Measurements from ENCODE around the gene GNB1L. TPM values are rescaled to one million over a fixed set of nuclear protein-coding genes. Genes with fewer than 3 reads are reported as not detected.

The GNB1L gene
- total RNA-seq, 1 donor from 2014 or later = 6.1 TPM

- H3K4me1 Mint-ChIP-seq (ENCODE audit: unreplicated experiment) = peaks cover 18% of the 10 kb centered on the region
- no peak overlapping the region for H3K4me3 Mint-ChIP-seq (ENCODE audit: unreplicated experiment)
- no peak overlapping the region for H3K27ac Mint-ChIP-seq (ENCODE audit: unreplicated experiment)
- DNase-seq (ENCODE audit: extremely low spot score, unreplicated experiment) = peak; percentile 81
- peaks cover 2% of the 10 kb centered on the region for H3K36me3 Mint-ChIP-seq (ENCODE audit: unreplicated experiment)
- no peaks in the 10 kb centered on the region for H3K27me3 Mint-ChIP-seq (ENCODE audit: unreplicated experiment)
- no peak for TF ChIP-seq CTCF (IDR thresholded peaks at IDR 0.05)
- H3K9me3 Mint-ChIP-seq (ENCODE audit: unreplicated experiment) = no peaks in the 10 kb centered on the region
Observed at GRCh38 chr22:19811811-19812771, 42.6 kb downstream of the GNB1L start.

DNA sequence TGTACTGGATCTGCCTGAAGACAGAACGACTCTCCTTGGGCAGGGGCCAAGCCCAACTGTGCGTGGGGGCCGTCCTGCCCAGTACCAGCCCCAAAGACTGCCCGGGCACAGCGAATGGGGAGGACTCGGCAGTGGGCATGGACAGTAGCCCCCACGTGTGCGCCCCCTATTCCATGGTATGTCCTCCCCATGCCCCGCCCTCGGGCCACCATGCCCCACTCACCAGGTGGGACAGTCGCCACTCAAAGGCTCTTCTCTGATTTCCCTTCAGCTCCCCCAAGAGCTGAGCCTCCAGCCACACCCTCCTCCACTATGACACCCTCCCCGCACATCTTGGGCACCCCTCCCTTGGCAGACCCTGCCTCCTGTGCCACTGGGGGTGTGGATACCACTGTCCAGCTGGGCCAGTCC, 43.5 kb downstream of the GNB1L start:
- H3K4me1 Mint-ChIP-seq (ENCODE audit: unreplicated experiment) = peaks cover 26% of the 10 kb centered on the region
- no peak for TF ChIP-seq CTCF (IDR thresholded peaks at IDR 0.05)
- no peaks in the 10 kb centered on the region for H3K27me3 Mint-ChIP-seq (ENCODE audit: unreplicated experiment)
- H3K36me3 Mint-ChIP-seq (ENCODE audit: unreplicated experiment) = peaks cover 2% of the 10 kb centered on the region
- no peak overlapping the region for H3K4me3 Mint-ChIP-seq (ENCODE audit: unreplicated experiment)
- DNase-seq (ENCODE audit: extremely low spot score, unreplicated experiment) = peak; percentile 79
- peak overlapping the region; percentile 29 for H3K27ac Mint-ChIP-seq (ENCODE audit: unreplicated experiment)
- H3K9me3 Mint-ChIP-seq (ENCODE audit: unreplicated experiment) = no peaks in the 10 kb centered on the region

GRCh38 chr22:19810381-19811201, 44.1 kb downstream of the GNB1L start:
- Mint-ChIP-seq H3K9me3 (ENCODE audit: unreplicated experiment) (no peaks in the 10 kb centered on the region), H3K36me3 (ENCODE audit: unreplicated experiment) (peaks cover 2% of the 10 kb centered on the region), H3K4me1 (ENCODE audit: unreplicated experiment) (peaks cover 32% of the 10 kb centered on the region), H3K4me3 (ENCODE audit: unreplicated experiment) (no peak overlapping the region), H3K27ac (ENCODE audit: unreplicated experiment) (peak overlapping the region; percentile 29), H3K27me3 (ENCODE audit: unreplicated experiment) (no peaks in the 10 kb centered on the region)
- TF ChIP-seq CTCF (IDR thresholded peaks at IDR 0.05) = peak; percentile 13
- DNase-seq (ENCODE audit: extremely low spot score, unreplicated experiment) = peak; percentile 84

- H3K36me3 Mint-ChIP-seq (ENCODE audit: unreplicated experiment) = peaks cover 2% of the 10 kb centered on the region
- no peaks in the 10 kb centered on the region for H3K27me3 Mint-ChIP-seq (ENCODE audit: unreplicated experiment)
- peaks cover 32% of the 10 kb centered on the region for H3K4me1 Mint-ChIP-seq (ENCODE audit: unreplicated experiment)
- H3K4me3 Mint-ChIP-seq (ENCODE audit: unreplicated experiment) = no peak overlapping the region
- no peaks in the 10 kb centered on the region for H3K9me3 Mint-ChIP-seq (ENCODE audit: unreplicated experiment)
- no peak overlapping the region for H3K27ac Mint-ChIP-seq (ENCODE audit: unreplicated experiment)
- TF ChIP-seq CTCF (IDR thresholded peaks at IDR 0.05) = no peak
- DNase-seq (ENCODE audit: extremely low spot score, unreplicated experiment) = no peak
Observed at GRCh38 chr22:19809741-19810140, 44.9 kb downstream of the GNB1L start.
